BE2C (cell line): Measurements from ENCODE around the gene SURF1.
"Not testable (repeated sequence)": the region's sequence is repeated elsewhere in the genome, so short reads cannot be mapped to it uniquely, and the experiment has no call there.

Experiments
- DNase-seq: peaks from one replicate; pipeline ENCODE4 v3.0.0-alpha.2; 2020
- H3K27me3 ChIP-seq: fragments of 250-450 bp; sonication (Bioruptor Pico); 2 replicates; pipeline ENCODE4 v1.5.1; 2020; ENCODE audit warnings: mild to moderate bottlenecking
- H3K36me3 ChIP-seq: fragments of 250-450 bp; sonication (Bioruptor Pico); 2 replicates; pipeline ENCODE4 v1.5.1; 2020; ENCODE audit warnings: mild to moderate bottlenecking
- H3K4me1 ChIP-seq: fragments of 250-450 bp; sonication (Bioruptor Pico); 2 replicates; pipeline ENCODE4 v1.5.1; 2020
- H3K4me3 ChIP-seq: 2 replicates; pipeline ENCODE4 v1.5.1; 2011; ENCODE audit warnings: low read depth, low read length
- H3K9me3 ChIP-seq: fragments of 250-450 bp; sonication (Bioruptor Pico); 2 replicates; pipeline ENCODE4 v1.5.1; 2020
- CTCF ChIP-seq: IDR thresholded peaks from 2 replicates; pipeline ENCODE4 v1.5.1; 2012; ENCODE audit warnings: mild to moderate bottlenecking, low read depth, low read length

The SURF1 gene

GRCh38 chr9:133333011-133333410, 23.3 kb downstream of the SURF1 start:
- no peak for TF ChIP-seq CTCF
- H3K36me3 ChIP-seq, result peaks cover 48% of the 10 kb centered on the region
- H3K27me3 ChIP-seq, result no peaks in the 10 kb centered on the region
- no peaks in the 10 kb centered on the region for H3K9me3 ChIP-seq
- no peak overlapping the region for H3K4me3 ChIP-seq
- peak; percentile 3 for DNase-seq
- H3K4me1 ChIP-seq, result no peaks in the 10 kb centered on the region

GRCh38 chr9:133332381-133332730, 23.9 kb downstream of the SURF1 start:
- Histone ChIP-seq H3K36me3 (peaks cover 48% of the 10 kb centered on the region), H3K4me3 (no peak overlapping the region), H3K9me3 (no peaks in the 10 kb centered on the region), H3K27me3 (no peaks in the 10 kb centered on the region), H3K4me1 (no peaks in the 10 kb centered on the region)
- TF ChIP-seq CTCF, result no peak
- no peak for DNase-seq

GRCh38 chr9:133331641-133332380, 24.5 kb downstream of the SURF1 start:
- Histone ChIP-seq H3K4me1 (no peaks in the 10 kb centered on the region), H3K36me3 (peaks cover 48% of the 10 kb centered on the region), H3K4me3 (no peak overlapping the region), H3K27me3 (no peaks in the 10 kb centered on the region), H3K9me3 (no peaks in the 10 kb centered on the region)
- no peak for DNase-seq
- TF ChIP-seq CTCF, result no peak

- no peak for DNase-seq
- peaks cover 48% of the 10 kb centered on the region for H3K36me3 ChIP-seq
- H3K9me3 ChIP-seq, result no peaks in the 10 kb centered on the region
- H3K4me3 ChIP-seq, result no peak overlapping the region
- no peak for TF ChIP-seq CTCF
- no peaks in the 10 kb centered on the region for H3K27me3 ChIP-seq
- H3K4me1 ChIP-seq, result no peaks in the 10 kb centered on the region
Observed at GRCh38 chr9:133331221-133331620, 25.1 kb downstream of the SURF1 start.

GRCh38 chr9:133329306-133330156, 26.8 kb downstream of the SURF1 start:
- not testable (repeated sequence) for H3K27me3 ChIP-seq, H3K4me1 ChIP-seq, H3K9me3 ChIP-seq, H3K4me3 ChIP-seq
- peak; percentile 64 for TF ChIP-seq CTCF
- peaks cover 44% of the 10 kb centered on the region for H3K36me3 ChIP-seq
- peak; percentile 56 for DNase-seq
